Activated T-helper 2 cell treated with anti-CD3 and anti-CD28 coated beads, Interferon-gamma antibody, Interleukin-2, Interleukin-4, amounts not matched to agents 10 μg/mL and 5 μg/mL and 100 μg/mL, durations not matched to agents 14 hours and 24 hours and 36 hours (primary cell): ENCODE data around the gene SPAG9. TPM values are rescaled to one million over a fixed set of nuclear protein-coding genes. Genes with fewer than 3 reads are reported as not detected.
A peak's percentile ranks its signal among the peaks of the same experiment; 100 is the strongest.
"Not testable (repeated sequence)": the region's sequence is repeated elsewhere in the genome, so short reads cannot be mapped to it uniquely, and the experiment has no call there.

Source experiments
- DNase-seq: peaks from one replicate; pipeline ENCODE4 v3.0.0; 2021; ENCODE audit warnings: low spot score
- H3K27ac Mint-ChIP-seq: one replicate; pipeline ENCODE4 v1.8.0; 2021; ENCODE audit warnings: mixed read lengths
- H3K27me3 Mint-ChIP-seq: one replicate; pipeline ENCODE4 v1.8.0; 2021; ENCODE audit warnings: low read depth, mixed read lengths
- H3K36me3 Mint-ChIP-seq: one replicate; pipeline ENCODE4 v1.8.0; 2021; ENCODE audit warnings: low read depth, mixed read lengths
- H3K4me1 Mint-ChIP-seq: one replicate; pipeline ENCODE4 v1.8.0; 2021; ENCODE audit warnings: low read depth, mixed read lengths
- H3K4me3 Mint-ChIP-seq: one replicate; pipeline ENCODE4 v1.8.0; 2021; ENCODE audit warnings: low read depth, mild to moderate bottlenecking, moderate library complexity, mixed read lengths
- H3K9me3 Mint-ChIP-seq: one replicate; pipeline ENCODE4 v1.8.0; 2021; ENCODE audit warnings: mixed read lengths
- intact Hi-C: fragments of 100-400 bp; cut with micrococcal nuclease; formaldehyde crosslinking; loops from one replicate; pipeline ENCODE4 v1.15.1; 2023
- total RNA-seq: library from RNA; stranded (reverse); gene quantifications from 2 replicates; pipeline ENCODE4 v1.2.3, GENCODE V29; 2022

Gene SPAG9
- total RNA-seq, 1 donor from 2014 or later = 48.1 TPM

DNA sequence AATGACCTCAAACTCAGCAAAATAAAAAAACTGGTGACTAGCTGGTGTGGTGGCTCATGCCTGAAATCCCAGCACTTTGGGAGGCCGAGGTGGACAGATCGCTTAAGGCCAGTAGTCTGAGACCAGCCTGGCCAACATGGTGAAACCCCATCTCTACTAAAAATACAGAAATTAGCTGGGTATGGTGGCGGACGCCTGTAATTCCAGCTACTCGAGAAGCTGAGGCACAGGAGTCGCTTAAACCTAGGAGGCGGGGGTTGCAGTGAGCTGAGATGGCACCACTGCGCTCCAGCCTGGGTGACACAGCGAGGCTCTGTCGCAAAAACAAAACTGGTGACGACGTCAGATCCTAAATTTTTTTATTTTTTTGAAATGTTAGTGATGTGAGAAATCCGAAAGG, 172.0 kb downstream of the SPAG9 start:
- Mint-ChIP-seq H3K27me3 (no peaks in the 10 kb centered on the region), H3K4me3 (no peak overlapping the region), H3K9me3 (no peaks in the 10 kb centered on the region), H3K27ac (no peak overlapping the region), H3K36me3 (no peaks in the 10 kb centered on the region), H3K4me1 (peaks cover 14% of the 10 kb centered on the region)
- intact Hi-C loops = no loop called here
- no peak for DNase-seq

- intact Hi-C loops = no loop called here
- no peak for DNase-seq
- H3K36me3 Mint-ChIP-seq = no peaks in the 10 kb centered on the region
- H3K27me3 Mint-ChIP-seq = no peaks in the 10 kb centered on the region
- H3K4me3 Mint-ChIP-seq = no peak overlapping the region
- no peak overlapping the region for H3K27ac Mint-ChIP-seq
- no peaks in the 10 kb centered on the region for H3K9me3 Mint-ChIP-seq
- peaks cover 18% of the 10 kb centered on the region for H3K4me1 Mint-ChIP-seq
These were observed 172.7 kb downstream of the SPAG9 start for GRCh38 chr17:50947782-50948543.

- peaks cover 19% of the 10 kb centered on the region for H3K4me1 Mint-ChIP-seq
- no peak for DNase-seq
- intact Hi-C loops = no loop called here
These were observed 173.5 kb downstream of the SPAG9 start for GRCh38 chr17:50946891-50947781.

GRCh38 chr17:50946223-50946890, 174.3 kb downstream of the SPAG9 start:
- intact Hi-C loops = no loop called here
- no peak overlapping the region for H3K4me3 Mint-ChIP-seq
- no peaks in the 10 kb centered on the region for H3K27me3 Mint-ChIP-seq
- no peaks in the 10 kb centered on the region for H3K36me3 Mint-ChIP-seq
- peaks cover 19% of the 10 kb centered on the region for H3K4me1 Mint-ChIP-seq
- no peak for DNase-seq
- no peaks in the 10 kb centered on the region for H3K9me3 Mint-ChIP-seq
- no peak overlapping the region for H3K27ac Mint-ChIP-seq

More at GRCh38 chr17:50946891-50947781, 173.5 kb downstream of the SPAG9 start:
- Mint-ChIP-seq H3K27me3 (no peaks in the 10 kb centered on the region), H3K9me3 (no peaks in the 10 kb centered on the region), H3K27ac (no peak overlapping the region), H3K4me3 (no peak overlapping the region), H3K36me3 (no peaks in the 10 kb centered on the region)

- H3K36me3 Mint-ChIP-seq = no peaks in the 10 kb centered on the region
- H3K27ac Mint-ChIP-seq = no peak overlapping the region
- H3K4me3 Mint-ChIP-seq = no peak overlapping the region
- no peaks in the 10 kb centered on the region for H3K9me3 Mint-ChIP-seq
- intact Hi-C loops = no loop called here
- DNase-seq = no peak
- no peaks in the 10 kb centered on the region for H3K27me3 Mint-ChIP-seq
- peaks cover 17% of the 10 kb centered on the region for H3K4me1 Mint-ChIP-seq
These were observed 174.9 kb downstream of the SPAG9 start for GRCh38 chr17:50945779-50946222.

DNA sequence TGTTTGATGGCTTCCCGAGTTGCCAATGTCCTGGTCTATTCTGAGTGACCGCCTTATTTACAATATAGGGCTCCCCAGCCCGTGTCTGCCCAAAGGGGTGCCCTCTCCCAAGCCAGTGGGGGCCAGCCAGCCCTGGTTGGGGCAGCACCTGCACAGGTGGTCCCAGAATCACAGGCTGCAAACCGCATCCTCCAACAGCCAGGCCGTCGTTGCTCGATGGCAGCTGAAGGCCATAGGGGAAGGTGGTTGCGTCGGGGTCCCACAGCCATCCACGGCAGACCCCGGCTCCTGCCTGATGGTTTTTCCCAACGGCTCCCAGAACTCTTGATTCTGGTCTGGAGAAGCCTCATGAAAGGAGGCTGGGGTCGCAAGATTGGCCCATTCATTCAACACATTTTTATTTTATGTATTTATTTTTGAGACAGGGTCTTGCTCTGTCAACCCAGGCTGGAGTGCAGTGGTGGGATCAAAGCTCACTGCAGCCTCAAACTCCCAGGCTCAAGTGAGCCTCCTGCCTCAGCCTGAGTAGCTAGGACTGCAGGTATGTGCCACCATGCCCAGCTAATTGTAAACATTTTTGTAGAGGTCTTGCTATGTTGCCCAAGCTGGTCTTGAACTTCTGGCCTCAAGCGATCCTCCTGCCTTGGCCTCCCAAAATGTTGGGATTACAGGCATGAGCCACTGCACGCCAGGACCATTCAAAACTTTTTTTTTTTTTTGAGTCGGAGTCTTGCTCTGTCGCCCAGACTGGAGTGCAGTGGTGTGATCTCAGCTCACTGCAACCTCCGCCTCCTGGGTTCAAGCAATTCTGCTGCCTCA, 175.6 kb downstream of the SPAG9 start:
- no peaks in the 10 kb centered on the region for H3K9me3 Mint-ChIP-seq
- no peak for DNase-seq
- H3K36me3 Mint-ChIP-seq = no peaks in the 10 kb centered on the region
- peaks cover 12% of the 10 kb centered on the region for H3K4me1 Mint-ChIP-seq
- peak overlapping the region; percentile 21 for H3K4me3 Mint-ChIP-seq
- no peak overlapping the region for H3K27ac Mint-ChIP-seq
- H3K27me3 Mint-ChIP-seq = no peaks in the 10 kb centered on the region
- intact Hi-C loops = loop anchor here (1.0 kb wide), 1 partner anchor 79 kb away; the partner anchor contains the start of gene TOB1

GRCh38 chr17:50944054-50944901, 176.4 kb downstream of the SPAG9 start:
- Mint-ChIP-seq H3K27me3 (no peaks in the 10 kb centered on the region), H3K4me3 (peak overlapping the region; percentile 63), H3K27ac (peak overlapping the region; percentile 64), H3K4me1 (peaks cover 12% of the 10 kb centered on the region), H3K36me3 (no peaks in the 10 kb centered on the region), H3K9me3 (no peaks in the 10 kb centered on the region)
- DNase-seq = peak; percentile 72
- intact Hi-C loops = loop anchor here (1.0 kb wide), 1 partner anchor 78 kb away; the partner anchor contains the start of gene TOB1

DNA sequence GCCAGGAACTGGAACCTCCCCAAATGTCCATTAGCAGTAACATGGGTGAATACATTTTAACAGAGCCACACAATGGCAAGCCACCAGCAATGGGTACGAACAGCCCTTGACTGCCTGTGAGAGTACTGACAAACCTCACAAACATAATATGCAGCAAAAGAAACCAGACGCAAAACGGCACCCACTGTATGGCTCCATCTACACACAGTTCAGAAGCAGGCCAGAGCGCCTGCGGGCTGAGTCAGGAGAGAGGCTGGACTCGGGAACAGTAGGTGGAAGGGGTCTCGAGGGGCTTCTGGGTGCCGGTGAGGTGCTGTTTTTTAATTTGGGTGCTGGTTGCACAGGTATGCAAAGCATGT, 177.1 kb downstream of the SPAG9 start:
- peak overlapping the region; percentile 63 for H3K4me3 Mint-ChIP-seq
- no peaks in the 10 kb centered on the region for H3K9me3 Mint-ChIP-seq
- H3K27ac Mint-ChIP-seq = peak overlapping the region; percentile 64
- H3K27me3 Mint-ChIP-seq = peaks cover 4% of the 10 kb centered on the region
- intact Hi-C loops = no loop called here
- DNase-seq = no peak
- peaks cover 12% of the 10 kb centered on the region for H3K4me1 Mint-ChIP-seq
- H3K36me3 Mint-ChIP-seq = no peaks in the 10 kb centered on the region

- H3K4me1 Mint-ChIP-seq, H3K36me3 Mint-ChIP-seq, intact Hi-C loops, H3K9me3 Mint-ChIP-seq, H3K27ac Mint-ChIP-seq, DNase-seq, H3K4me3 Mint-ChIP-seq, H3K27me3 Mint-ChIP-seq: not testable (repeated sequence)
These were observed 179.0 kb downstream of the SPAG9 start for GRCh38 chr17:50941676-50942048.

- Mint-ChIP-seq H3K36me3 (no peaks in the 10 kb centered on the region), H3K27ac (no peak overlapping the region), H3K4me1 (peaks cover 5% of the 10 kb centered on the region), H3K4me3 (no peak overlapping the region), H3K9me3 (no peaks in the 10 kb centered on the region), H3K27me3 (peaks cover 7% of the 10 kb centered on the region)
- intact Hi-C loops = no loop called here
- no peak for DNase-seq
These were observed 180.6 kb downstream of the SPAG9 start for GRCh38 chr17:50939795-50940684.

- intact Hi-C loops = no loop called here
- Mint-ChIP-seq H3K27me3 (peaks cover 7% of the 10 kb centered on the region), H3K9me3 (no peaks in the 10 kb centered on the region), H3K36me3 (no peaks in the 10 kb centered on the region), H3K4me1 (peaks cover 5% of the 10 kb centered on the region), H3K4me3 (no peak overlapping the region), H3K27ac (no peak overlapping the region)
- DNase-seq = no peak
These were observed 181.2 kb downstream of the SPAG9 start for GRCh38 chr17:50939542-50939794.
